PFSK-1 (cell line): ENCODE data around the gene MRTFB.

Experiments
- POLR2AphosphoS5 ChIP-seq: IDR thresholded peaks from 2 replicates; pipeline ENCODE4 v1.6.1; 2012; ENCODE audit warnings: low read depth, mild to moderate bottlenecking, control low read depth, low read length, moderate library complexity
- TF ChIP-seq, protein P1 (sequence below), 2 experiments: IDR thresholded peaks; 2 replicates each; pipeline versions ENCODE4 v1.6.1 to v1.8.0; 2011 to 2012; ENCODE audit warnings: low read depth in 2 of 2, low read length in 2 of 2, control low read depth in 1 of 2, inconsistent platforms in 1 of 2, mild to moderate bottlenecking in 1 of 2, moderate library complexity in 1 of 2; ENCODE audit not compliant: insufficient read depth in 1 of 2

DNA sequence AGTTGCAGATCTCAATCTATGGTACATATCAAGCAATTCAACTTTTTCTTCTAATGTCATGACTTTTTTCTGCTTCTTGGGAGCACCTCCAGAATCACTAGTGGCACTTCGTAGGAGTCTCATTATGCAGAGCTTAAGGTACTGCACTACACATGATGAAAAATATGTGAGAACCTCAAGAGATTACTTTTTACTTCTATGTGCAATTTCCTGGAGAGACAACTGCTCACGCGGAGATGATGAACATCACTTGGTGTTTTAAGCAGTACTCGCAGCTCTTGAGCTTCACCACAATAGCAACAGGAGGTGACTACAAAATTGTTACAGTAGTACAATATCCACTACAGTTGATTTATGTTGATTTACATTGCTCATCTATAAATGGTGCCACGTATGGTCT lies 79.7 kb downstream of the MRTFB start:
- TF ChIP-seq POLR2AphosphoS5, result no peak
- TF ChIP-seq, protein P1, sequence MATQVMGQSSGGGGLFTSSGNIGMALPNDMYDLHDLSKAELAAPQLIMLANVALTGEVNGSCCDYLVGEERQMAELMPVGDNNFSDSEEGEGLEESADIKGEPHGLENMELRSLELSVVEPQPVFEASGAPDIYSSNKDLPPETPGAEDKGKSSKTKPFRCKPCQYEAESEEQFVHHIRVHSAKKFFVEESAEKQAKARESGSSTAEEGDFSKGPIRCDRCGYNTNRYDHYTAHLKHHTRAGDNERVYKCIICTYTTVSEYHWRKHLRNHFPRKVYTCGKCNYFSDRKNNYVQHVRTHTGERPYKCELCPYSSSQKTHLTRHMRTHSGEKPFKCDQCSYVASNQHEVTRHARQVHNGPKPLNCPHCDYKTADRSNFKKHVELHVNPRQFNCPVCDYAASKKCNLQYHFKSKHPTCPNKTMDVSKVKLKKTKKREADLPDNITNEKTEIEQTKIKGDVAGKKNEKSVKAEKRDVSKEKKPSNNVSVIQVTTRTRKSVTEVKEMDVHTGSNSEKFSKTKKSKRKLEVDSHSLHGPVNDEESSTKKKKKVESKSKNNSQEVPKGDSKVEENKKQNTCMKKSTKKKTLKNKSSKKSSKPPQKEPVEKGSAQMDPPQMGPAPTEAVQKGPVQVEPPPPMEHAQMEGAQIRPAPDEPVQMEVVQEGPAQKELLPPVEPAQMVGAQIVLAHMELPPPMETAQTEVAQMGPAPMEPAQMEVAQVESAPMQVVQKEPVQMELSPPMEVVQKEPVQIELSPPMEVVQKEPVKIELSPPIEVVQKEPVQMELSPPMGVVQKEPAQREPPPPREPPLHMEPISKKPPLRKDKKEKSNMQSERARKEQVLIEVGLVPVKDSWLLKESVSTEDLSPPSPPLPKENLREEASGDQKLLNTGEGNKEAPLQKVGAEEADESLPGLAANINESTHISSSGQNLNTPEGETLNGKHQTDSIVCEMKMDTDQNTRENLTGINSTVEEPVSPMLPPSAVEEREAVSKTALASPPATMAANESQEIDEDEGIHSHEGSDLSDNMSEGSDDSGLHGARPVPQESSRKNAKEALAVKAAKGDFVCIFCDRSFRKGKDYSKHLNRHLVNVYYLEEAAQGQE (IDR thresholded peaks at IDR 0.05; ENCODE audit: insufficient read depth in 1 of 2, low read depth in 2 of 2, low read length in 2 of 2), result no peak
